A172 (cell line): ENCODE results near the gene SASH1. TPM values are rescaled to one million over a fixed set of nuclear protein-coding genes. Genes with fewer than 3 reads are reported as not detected.

Experiments
- DNase-seq: peaks from one replicate; pipeline ENCODE4 v3.0.0-alpha.2; 2015; ENCODE audit warnings: low spot score
- total RNA-seq: library from RNA; depleted of rRNA; stranded (reverse); fragments of >200 nt; shearing (Covaris generic); gene quantifications from 2 replicates; pipeline ENCODE4 v1.2.3, GENCODE V29; 2014

SASH1 gene
- total RNA-seq, 1 experiment from 2014 or later, result 7.1 TPM

DNA sequence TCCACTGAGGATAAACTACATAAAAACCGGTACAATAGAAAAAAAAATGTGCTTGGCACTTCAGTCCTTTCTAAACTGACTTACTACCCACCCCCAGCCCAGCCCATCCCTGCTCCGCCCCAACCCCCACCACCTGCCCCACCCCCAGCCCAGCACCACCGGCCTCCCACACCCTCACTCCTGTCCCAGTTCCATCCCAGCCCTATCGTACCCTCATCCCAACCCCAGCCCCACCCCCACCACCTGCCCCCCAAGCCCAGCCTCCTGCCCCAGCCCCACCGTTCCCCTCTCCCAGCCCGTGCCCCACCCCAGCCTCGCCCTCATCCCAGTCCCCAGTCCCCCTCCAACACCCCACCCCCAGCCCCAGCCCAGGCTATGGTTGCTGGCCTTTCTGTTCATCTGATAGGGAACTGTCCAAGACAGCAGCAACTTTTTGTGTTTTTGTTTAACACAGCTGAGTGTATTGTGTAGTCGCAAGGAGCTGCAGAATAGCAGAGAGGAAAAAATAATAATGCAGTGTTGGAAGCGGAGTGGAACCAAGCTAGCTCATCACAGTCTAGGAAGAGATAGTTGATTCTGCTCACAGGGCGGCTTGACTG, 61.9 kb downstream of the SASH1 start:
- no peak for DNase-seq

DNA sequence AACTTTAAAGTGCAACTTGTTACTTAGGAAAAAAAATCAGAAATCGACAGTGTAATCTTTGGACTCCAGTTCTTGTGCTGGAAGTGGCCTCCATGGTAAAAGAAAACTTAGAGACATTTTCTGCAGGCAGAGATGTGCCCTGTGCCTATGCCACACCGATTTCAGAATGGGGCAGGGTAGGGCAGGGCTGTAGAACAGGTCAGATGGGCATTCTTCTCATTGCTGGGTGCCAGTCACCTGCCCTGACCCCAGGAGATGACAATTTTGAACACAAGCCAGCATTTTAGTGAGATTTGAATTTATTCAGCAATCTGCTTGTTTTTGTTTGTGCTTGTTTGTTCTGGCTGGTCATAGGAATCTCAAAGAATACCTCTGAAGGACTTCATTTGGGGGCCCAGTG, 63.3 kb downstream of the SASH1 start:
- no peak for DNase-seq

- no peak for DNase-seq
Observed at GRCh38 chr6:148406579-148407371, 64.1 kb downstream of the SASH1 start.

GRCh38 chr6:148407372-148407771, 64.7 kb downstream of the SASH1 start:
- DNase-seq, result peak; percentile 95

DNA sequence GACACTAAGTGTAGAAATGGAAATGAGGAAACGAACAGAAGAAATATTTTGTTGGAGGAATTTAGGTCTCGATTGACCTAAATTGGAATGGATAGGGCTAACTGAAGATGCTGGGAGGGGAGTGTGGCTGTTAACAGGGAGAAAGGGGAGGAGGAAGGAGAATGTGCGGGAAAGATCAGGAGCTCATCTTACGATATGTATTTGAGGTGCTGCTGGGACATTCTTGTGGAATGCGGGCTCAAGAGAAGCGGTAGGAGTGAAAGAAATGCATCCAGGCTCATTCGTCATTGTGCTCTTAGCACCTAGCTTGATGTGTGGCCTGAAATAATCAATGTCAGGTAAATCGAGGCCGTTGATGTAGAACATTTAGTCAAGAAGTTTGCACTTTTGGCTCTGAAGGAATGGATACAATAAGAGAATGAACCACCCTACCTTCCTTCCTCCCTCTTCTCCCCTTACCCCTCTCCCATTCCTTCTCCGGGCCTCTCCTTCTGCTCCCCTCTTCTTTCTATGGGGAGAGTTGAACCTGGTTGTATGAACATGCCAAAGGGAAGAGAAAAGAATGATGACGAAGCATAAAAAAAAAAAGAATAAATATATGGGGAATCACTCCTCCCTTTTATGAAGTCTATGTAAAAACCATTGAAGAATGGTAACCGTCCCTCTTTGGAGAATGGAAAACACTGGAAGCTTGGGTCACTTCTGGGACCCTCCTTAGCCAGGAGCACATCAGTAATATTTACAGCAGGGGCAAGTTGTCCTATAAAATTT, 70.9 kb downstream of the SASH1 start:
- no peak for DNase-seq

DNA sequence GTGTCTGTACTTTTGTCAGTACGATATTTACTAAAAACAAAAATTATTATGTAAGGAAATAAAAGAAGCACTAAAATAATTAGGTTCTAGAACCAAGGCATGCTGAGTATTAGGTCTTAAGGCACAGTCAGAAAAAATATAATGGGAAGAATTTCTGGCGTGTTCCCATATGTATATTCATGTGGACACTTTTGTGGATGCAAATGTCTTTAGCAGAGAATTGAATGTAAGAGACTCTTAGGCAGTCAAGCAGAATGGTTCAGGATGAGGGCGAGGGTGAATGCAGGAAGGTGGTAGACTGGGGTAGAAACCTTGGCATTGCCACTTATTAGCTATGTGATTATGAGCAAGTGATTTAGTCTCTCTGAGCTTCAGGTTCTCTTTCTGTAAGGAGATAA, 71.5 kb downstream of the SASH1 start:
- no peak for DNase-seq

DNA sequence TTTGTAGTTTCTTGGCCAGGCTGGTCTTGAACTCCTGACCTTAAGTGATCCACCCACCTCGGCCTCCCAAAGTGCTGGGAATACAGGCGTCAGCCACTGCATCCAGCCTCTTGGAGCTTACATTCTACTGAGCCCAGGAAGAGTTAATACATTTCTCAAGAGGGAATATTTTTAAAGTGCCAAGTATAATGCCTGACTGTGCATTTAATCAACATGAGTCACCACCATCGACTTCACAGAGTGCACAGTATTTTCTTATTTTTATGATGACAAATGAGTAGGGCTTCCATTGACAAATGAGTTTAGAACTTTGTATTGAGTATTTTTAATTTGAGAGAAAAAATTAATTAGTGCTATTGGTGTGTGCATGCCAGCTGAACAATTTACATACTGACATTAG, 72.2 kb downstream of the SASH1 start:
- peak; percentile 87 for DNase-seq

DNA sequence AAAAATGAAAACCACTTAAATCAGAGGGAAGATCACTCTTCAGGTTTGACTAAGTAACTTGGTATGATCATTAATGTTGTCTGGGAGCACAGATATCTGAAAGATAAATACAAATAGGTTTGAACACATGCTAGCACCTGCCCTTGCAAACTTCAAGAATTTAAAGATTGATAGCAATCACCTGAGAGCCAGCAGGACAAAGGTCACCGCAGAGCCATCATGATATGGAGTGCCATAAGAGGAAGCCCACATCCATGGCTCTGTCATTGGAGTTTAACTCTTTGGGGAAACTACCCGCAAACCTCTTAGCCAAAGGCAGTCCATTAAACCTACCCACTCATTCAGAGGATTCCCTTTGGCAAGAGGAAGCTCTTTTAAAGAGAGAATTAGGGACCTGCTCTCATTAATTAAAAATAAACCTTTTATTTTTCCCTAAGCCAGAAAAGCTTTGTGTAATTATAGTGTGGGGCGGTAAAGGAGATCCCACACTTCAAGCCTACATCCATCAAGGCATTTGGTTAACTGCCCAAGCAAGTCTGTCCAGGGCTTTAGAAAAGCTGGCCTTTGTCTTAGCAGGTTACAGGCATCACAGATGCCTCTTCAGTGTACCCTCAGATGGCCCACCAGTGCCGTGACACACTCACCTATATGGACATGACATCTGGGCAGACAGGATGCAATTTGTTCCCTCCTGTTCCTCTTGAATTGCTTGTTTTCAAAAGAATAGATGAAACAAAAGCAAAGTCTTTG, 73.0 kb downstream of the SASH1 start:
- no peak for DNase-seq

DNA sequence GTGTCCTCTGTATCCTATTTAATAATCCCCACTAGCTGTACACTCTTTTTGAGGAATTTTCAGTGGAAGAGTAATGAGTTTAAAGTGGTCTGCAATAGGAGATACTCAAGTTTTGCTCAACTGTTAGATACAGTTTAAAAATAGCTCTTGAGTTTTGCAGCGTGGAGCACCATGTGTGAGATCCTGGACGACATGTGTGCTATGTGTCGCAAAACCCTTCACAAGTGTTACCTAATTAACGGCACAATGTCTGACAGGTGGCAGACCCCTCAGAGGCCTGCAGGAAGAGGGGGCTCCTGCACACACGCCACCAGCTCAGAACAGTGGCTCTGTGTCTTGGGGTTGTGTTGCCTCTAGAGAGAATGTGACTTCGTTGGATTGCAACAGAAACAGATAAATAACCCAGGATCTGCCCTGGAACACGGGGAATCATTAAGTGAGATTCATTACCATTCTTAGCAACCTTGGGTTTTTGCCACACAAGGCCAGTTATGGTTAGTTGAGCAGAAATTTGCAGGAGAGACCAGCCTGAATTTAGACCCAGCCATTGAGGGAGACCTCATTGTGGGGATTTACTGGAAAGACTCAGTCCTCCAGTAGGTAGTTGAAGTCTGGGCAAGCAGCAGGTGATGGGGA, 73.8 kb downstream of the SASH1 start:
- DNase-seq, result no peak

DNA sequence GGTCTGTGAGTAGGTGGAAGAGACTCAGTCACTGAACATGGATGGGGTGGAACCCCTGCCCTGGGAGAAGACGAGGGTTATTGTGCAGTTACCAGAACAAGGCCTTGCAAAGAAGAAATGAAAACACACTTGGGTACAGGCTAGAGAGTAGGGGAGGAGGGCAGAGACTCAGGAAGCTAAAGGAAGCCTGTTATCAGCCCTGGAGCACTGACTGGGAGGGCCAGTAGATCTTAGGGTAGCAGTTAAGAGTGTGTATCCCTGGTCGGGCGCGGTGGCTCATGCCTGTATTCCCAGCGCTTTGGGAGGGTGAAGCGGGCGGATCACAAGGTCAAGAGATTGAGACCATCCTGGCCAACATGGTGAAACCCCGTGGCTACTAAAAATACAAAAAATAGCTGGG, 74.4 kb downstream of the SASH1 start:
- no peak for DNase-seq

DNA sequence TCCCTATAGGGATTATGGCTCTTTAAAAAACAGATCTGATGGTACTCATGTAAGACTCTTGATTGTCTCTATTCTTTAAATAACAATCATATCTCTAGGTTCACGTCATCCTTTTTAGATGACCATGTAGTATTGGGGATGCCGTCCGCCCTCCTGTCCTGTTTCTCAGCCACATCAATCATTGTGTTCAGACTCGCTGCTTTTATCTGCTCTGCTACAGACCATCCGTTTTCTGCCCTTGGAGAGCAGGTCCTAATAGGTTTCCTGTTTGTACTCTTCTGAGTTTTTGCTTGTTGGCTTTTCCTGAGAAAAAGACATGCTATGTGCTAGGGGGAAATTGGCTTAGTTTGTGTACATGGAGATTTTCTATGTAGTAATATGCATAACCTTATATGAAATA, 76.8 kb downstream of the SASH1 start:
- no peak for DNase-seq

GRCh38 chr6:148422085-148422484, 79.4 kb downstream of the SASH1 start:
- no peak for DNase-seq

DNA sequence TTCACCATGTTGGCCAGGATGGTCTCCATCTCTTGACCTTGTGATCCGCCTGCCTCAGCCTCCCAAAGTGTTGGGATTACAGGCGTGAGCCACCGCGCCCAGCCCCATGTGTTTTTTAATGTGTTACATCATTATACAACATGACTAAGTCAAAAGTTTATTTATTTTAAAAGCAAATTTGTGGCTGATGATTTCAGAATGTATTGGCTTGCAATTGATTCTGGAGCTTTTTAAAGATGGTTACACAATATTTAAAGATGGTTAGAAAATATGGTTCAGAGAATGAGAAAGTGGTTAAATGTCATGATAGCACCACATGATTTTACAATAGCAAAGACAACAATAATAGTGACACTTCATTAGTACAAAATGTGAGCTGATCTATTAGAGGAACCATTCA, 80.5 kb downstream of the SASH1 start:
- no peak for DNase-seq

DNA sequence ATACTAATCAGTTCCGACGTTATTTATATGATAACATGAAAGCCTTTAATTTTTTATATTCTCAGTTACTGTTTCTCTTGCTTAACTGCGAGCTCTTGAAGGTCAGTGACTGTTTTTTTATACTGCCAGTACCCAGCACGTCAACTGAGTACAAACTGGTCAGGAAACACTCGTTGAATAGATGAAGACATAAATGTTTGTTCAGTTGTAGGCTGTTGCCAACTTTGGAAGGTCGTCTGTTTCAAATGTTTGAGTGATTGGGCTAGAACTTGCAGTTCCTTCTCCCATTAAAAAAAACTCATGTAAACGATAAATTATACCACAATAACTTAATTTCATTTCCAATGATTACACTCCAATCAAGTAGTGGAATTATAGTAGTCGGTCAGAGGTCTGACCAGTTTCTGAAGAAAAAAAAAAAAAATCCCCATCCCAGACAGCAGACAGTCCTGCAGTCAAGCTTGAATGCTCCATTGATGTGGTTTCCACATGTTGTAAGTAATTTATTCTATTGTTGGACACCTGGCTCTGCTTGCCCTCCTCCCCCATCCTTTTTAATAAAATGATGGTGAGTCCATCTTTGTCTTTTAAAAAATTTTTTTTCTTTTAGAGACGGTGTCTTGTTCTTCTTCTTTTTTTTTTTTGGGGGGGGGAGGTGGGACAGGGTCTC, 81.1 kb downstream of the SASH1 start:
- DNase-seq, result no peak

DNA sequence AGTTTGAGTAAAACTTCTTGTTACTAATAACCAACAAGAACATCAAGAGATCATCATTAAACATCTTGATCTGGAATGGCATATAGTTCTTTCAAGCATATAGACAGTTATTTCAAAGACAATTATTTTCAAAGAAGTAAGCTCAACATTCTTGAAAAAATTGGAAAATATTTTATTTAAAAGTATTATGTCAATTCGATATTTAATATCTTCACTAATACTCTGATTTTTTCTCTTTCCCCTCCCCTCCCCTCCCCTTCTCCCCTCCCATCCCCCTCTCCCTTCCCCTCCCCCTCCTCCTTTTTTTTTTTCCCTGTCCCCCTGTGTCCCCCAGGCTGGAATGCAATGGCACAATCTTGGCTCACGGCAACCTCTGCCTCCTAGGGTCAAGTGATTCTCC, 82.8 kb downstream of the SASH1 start:
- no peak for DNase-seq

- no peak for DNase-seq
Observed at GRCh38 chr6:148426317-148426977, 83.8 kb downstream of the SASH1 start.

DNA sequence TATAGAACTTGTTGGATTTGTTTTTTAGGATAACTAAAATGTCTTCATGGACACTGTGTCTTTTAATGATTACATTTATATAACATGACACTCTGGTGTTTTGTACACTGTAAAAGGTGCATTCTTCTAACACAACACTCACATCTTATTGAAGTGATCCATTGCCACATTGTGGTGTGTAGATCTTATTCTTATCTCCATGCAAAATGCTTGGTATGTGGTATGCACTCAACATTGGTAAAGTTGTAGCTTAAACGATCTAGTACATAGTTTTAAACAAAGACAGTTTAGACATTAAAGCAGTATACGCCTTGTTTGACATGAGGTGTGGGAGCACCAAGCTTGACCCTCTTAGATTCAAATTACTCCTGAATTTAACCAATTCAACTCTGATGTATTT, 84.7 kb downstream of the SASH1 start:
- no peak for DNase-seq

GRCh38 chr6:148429423-148429822, 86.8 kb downstream of the SASH1 start:
- no peak for DNase-seq

DNA sequence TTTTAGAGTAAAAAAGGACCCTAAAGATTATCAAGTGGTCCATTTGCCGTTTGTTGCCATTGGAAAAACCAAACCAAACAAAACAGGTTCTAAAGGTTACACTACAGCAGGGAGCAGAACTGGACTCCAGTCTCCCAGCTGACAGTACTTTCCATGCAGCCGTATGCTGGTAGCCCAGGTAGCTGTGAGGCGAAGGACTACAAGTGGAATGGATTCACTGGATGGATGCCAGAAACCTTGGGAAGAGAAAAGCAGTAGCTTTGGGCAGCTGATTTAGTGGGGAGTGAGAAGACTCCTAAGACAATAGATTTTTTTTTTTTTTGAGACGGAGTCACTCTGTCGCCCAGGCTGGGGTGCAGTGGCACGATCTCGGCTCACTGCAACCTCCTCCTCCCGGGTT, 88.3 kb downstream of the SASH1 start:
- DNase-seq, result no peak

DNA sequence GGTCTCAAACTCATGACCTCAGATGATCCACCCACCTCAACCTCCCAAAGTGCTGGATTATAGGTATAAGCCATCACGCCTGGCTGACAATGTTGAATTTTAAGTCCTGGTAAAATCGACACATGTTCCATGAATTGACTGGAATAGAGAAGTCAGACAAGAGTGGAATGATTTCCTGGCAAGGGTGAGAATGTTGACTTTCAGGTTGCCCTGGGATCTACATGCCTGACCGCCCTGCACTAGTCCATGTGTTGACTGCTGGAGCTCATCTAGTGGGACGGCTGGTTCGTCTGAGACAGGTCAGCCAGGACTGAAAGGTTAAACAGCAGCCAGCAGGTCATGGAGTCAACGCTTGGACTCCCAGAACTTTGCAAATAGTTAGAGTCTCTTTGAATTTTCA, 88.8 kb downstream of the SASH1 start:
- no peak for DNase-seq

- DNase-seq, result no peak
Observed at GRCh38 chr6:148431840-148432239, 89.2 kb downstream of the SASH1 start.
